AG09309 (cell line): Measurements from ENCODE around the gene ESYT3.

Source experiments
- DNase-seq: peaks from one replicate; pipeline ENCODE4 v3.0.0-alpha.2; 2010; ENCODE audit warnings: low read depth
- H3K4me3 ChIP-seq: 2 replicates; pipeline ENCODE4 v1.5.1; 2011; ENCODE audit warnings: mild to moderate bottlenecking, low read depth, low read length, moderate library complexity; ENCODE audit not compliant: control insufficient read depth
- TF ChIP-seq, protein P1 (sequence below): IDR thresholded peaks from 2 replicates; pipeline ENCODE4 v1.5.1; 2011; ENCODE audit warnings: mild to moderate bottlenecking, low read depth, low read length, inconsistent platforms; ENCODE audit not compliant: insufficient read depth, control insufficient read depth; ENCODE audit errors: missing control alignments

ESYT3 gene

DNA sequence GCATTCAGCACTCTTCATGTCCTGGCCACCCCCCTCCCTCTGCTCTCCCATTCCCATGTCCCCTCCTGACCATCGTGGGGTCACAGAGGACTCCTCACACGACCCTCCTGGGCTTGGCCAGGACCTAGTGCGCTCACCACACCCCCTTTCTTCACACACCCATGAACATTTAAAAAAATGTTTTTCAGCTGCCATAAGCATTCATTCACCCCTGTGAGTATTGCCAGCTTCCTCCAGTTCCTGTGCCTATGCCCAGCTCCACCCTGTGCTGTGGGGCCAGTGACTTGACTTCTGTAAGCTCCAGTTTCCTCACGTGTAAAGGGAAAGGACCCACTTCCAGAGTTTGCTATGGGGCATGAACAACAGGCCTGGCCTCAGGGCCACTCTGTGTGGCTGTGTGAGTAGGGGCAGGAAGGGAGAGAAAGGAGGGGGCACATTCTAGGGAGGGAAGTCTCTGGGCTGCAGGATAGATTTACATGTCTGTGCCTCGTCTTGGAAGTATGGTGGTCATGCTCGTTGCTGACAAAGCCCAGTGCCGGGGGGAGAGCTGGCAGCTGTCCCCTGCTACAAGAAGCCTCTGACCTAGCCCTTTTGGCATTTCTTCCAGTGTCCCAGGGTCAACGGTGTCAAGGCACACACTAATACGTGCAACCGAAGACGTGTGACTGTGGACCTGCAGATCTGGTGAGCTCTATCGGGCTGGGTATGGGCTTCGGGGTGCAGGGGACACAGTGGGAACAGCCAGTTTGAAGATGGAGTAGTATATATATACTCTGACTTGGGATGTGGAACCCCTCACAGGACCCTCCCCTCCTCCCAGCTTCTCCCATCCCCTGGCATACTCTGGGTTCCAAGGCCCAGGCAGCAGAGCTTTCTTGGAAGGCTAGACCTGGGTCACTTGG is 22.8 kb downstream of the ESYT3 start:
- TF ChIP-seq, protein P1, sequence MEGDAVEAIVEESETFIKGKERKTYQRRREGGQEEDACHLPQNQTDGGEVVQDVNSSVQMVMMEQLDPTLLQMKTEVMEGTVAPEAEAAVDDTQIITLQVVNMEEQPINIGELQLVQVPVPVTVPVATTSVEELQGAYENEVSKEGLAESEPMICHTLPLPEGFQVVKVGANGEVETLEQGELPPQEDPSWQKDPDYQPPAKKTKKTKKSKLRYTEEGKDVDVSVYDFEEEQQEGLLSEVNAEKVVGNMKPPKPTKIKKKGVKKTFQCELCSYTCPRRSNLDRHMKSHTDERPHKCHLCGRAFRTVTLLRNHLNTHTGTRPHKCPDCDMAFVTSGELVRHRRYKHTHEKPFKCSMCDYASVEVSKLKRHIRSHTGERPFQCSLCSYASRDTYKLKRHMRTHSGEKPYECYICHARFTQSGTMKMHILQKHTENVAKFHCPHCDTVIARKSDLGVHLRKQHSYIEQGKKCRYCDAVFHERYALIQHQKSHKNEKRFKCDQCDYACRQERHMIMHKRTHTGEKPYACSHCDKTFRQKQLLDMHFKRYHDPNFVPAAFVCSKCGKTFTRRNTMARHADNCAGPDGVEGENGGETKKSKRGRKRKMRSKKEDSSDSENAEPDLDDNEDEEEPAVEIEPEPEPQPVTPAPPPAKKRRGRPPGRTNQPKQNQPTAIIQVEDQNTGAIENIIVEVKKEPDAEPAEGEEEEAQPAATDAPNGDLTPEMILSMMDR: no peak
- no peak for DNase-seq
- no peak overlapping the region for H3K4me3 ChIP-seq

DNA sequence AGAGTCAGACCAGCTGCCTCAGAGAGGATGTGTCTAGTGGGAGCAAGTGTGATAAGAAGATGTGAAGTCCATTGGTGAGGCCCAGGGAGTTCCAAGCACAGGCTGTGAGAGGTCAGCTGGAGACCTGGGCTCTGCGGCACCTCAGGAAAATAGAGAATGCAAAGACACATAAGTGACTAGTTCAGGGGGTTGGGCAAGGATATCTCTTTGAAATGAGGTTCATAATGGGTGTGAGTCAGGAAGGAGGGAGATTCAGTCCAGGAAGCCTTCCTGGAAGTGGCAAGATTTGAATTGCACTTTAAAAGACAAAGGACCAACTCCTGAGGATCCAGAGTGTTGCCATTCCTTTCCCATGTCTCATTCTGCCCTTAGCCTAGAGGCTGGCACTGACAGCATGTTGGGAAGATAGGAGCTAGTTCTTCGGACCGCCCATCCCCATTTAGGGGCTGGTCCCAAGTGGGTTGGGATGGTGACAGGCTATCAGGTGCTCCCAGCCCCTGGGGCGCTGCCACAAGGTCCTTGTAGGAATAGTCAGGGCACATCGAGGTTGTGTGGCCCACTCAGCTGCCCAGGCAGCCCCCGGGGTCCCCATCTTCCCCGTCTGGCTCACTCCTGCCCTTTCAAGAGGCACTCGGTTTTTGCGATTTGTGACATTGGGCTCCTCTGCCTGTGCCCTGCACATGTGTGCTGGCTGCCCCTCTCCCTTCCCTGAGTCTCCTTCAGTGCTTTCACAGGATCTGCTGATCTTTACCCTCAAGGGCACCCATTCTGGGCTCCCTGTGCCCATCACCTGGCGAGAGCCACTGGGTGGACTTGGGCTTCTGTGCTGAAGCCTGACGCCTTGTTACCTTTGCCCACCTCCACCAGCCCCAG is 23.7 kb downstream of the ESYT3 start:
- no peak for DNase-seq

DNA sequence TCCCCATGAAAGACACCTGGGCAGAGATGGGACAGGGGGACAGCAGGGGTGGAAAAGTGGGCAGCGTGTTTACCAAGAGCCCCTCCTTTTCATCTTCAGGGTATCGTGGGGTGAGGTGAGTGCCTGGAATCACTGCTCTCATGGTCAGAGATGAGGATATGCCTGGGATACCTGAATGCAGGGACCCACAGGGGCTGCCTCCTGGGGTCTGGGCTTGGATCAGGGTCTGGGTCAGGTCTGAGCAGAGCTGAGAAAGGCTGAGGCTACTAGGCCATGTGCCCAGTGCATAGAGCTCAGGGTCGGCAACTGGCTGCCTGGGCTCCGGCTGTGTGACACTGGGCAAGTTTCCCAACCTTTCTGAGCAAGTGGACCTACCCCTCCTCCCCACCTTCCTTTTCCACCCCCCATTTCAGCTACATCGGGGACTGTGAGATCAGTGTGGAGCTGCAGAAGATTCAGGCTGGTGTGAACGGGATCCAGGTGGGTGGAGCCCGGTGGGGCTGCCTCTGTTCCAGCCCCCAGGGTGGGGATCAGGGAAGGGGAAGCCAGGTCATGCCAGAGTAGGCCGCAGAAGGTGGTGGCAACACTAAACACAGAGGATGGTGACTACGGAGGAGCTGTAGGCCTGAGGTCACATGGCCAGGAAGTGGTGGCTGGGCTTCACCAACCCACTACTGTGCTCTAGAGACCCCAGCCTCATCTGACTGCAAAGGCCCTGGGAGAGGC is 24.5 kb downstream of the ESYT3 start:
- TF ChIP-seq, protein P1: no peak
- no peak overlapping the region for H3K4me3 ChIP-seq
- DNase-seq: no peak

More for the DNA sequence above, 23.7 kb downstream of the ESYT3 start:
- TF ChIP-seq, protein P1: no peak
- no peak overlapping the region for H3K4me3 ChIP-seq

GRCh38 chr3:138459619-138460535 is 25.5 kb downstream of the ESYT3 start:
- no peak for DNase-seq
- TF ChIP-seq, protein P1: no peak
- no peak overlapping the region for H3K4me3 ChIP-seq

DNA sequence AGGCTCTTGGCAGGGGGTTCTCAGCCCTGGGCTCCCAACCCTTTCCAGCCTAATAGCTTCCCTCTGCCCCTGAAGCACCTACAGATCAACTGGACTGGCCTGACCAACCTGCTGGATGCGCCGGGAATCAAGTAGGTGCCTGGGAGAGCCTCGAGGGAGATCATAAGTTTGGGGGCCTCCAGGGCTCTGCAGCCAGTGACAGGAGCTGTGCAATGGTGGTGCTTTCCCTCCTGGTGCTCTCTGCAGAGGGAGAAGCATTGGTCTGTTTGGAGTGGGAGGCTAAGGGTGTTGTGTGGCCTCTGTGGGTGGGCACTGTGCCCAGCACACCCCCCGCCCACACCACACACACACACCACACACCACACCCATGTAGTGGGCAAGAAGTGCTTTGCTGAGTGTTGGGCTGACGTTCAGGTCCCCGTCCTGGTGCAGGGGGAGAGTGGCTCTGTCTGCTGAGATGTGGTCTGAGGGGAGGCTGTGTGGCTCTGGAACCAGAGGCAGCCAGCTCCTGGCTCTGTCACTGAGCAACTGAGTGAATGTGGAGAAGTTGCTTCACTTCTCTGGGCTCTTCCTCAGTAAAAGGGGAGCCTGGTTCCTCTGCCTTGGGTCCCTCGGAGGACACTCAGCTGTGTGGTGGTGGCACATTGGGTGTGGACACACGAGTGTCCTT is 26.3 kb downstream of the ESYT3 start:
- no peak overlapping the region for H3K4me3 ChIP-seq
- TF ChIP-seq, protein P1: no peak
- DNase-seq: no peak
